ENCODE measurements around the gene HLX.

HLX gene

GRCh38 chr1:220928320-220928719 lies 49.1 kb downstream of the HLX start:
- TF ChIP-seq CTCF (IDR thresholded peaks at IDR 0.05; ENCODE audit: extremely low read depth, missing control alignments), result no peak
- no peak for DNase-seq (ENCODE audit: low spot score)

- no peak for DNase-seq (ENCODE audit: low spot score)
- TF ChIP-seq CTCF (IDR thresholded peaks at IDR 0.05; ENCODE audit: extremely low read depth, missing control alignments), result no peak
Measured at GRCh38 chr1:220928725-220929300, 49.6 kb downstream of the HLX start.

GRCh38 chr1:220929304-220929703 lies 50.1 kb downstream of the HLX start:
- no peak for DNase-seq (ENCODE audit: low spot score)
- no peak for TF ChIP-seq CTCF (IDR thresholded peaks at IDR 0.05; ENCODE audit: extremely low read depth, missing control alignments)
